AG09319 (cell line): ENCODE measurements around the gene SEC24D.

Experiments
- DNase-seq: peaks from one replicate; pipeline ENCODE4 v3.0.0-alpha.2; 2010; ENCODE audit warnings: low read depth; ENCODE audit errors: extremely low read depth
- TF ChIP-seq, protein P1 (sequence below): IDR thresholded peaks from 2 replicates; pipeline ENCODE4 v1.5.1; 2011; ENCODE audit warnings: low read depth, mild to moderate bottlenecking, inconsistent platforms, low read length, moderate library complexity

Gene SEC24D

DNA sequence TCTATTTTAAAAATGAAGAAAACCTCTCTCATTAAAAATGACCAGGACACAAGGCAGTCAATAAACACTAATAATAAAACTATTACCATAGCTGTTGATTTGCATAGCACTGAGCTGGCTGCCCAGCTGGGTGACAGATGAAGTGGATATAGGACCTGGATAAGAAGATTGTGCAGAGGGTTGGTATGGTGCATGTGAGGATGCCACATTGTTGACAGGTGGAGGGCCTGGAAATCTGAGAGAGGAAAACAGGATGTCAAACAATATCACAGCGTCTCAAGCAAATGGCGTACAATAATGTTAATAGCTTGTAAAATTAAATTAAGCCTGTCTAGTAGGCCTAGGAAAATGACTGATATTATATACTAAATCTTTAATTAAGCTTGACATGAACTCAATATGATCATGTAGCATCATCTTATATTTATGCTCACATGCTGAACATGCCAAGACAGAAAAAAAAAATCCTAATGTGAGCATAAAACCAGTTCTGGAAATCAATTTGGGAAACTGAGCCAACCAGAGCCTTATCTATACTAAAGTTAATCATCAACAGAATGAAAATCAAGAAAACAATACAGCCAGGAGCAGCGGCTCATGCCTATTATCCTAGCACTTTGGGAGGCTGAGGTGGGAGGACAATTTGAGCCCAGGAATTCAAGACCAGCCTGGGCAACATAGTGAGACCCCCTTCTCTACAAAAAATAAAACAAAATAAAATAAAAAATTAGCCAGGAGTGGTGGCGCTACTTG, 18.6 kb downstream of the SEC24D start:
- DNase-seq: no peak
- TF ChIP-seq, protein P1, sequence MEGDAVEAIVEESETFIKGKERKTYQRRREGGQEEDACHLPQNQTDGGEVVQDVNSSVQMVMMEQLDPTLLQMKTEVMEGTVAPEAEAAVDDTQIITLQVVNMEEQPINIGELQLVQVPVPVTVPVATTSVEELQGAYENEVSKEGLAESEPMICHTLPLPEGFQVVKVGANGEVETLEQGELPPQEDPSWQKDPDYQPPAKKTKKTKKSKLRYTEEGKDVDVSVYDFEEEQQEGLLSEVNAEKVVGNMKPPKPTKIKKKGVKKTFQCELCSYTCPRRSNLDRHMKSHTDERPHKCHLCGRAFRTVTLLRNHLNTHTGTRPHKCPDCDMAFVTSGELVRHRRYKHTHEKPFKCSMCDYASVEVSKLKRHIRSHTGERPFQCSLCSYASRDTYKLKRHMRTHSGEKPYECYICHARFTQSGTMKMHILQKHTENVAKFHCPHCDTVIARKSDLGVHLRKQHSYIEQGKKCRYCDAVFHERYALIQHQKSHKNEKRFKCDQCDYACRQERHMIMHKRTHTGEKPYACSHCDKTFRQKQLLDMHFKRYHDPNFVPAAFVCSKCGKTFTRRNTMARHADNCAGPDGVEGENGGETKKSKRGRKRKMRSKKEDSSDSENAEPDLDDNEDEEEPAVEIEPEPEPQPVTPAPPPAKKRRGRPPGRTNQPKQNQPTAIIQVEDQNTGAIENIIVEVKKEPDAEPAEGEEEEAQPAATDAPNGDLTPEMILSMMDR: no peak

DNA sequence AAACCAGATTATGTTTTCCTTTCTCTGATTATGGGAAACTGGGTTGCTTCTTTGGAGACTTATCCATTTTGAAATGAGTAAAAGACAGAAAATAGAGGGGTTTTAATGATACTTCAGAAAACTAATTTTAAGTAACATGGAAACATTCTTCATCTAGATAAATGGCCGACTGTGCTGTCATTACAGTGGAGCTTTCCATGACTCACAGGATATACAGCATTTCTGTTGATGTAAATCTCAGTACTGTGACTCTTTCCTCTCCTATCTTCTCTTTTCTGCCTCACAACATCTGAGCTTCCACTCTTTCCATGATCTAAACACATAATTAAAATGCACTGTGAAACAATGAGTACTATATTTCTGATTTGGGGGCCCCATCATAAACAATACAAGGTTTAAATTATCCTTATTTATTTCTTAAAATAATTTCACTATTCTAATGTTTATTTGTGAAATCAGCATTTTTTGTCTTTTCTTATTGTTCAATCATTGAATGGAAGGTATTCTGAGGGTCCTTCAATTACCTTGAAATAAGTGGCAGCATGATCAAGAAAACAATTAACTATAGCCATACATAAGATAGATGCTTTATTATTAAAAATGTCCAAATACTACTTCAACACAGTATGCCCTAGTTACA, 19.3 kb downstream of the SEC24D start:
- DNase-seq: no peak
- TF ChIP-seq, protein P1: no peak

DNA sequence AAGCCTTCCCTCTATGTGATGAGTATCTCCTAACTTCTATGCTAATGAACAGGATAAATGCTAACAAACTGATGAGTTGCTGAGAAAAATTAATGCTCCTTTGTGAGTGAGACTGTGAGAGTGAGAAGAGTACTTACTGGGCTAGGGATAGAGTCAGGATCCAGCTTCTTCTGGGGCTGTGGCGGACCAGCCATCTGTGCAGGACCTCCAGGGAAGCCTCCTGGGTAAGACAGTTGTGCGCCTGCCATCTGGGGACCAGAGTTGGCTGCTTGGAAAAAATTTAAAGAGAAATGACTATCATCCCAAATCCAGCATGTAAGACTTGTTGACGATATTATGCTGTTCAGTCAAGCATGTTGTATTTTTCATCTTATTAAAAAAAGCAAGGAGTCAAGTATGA, 21.0 kb downstream of the SEC24D start:
- DNase-seq: no peak
- TF ChIP-seq, protein P1: no peak

DNA sequence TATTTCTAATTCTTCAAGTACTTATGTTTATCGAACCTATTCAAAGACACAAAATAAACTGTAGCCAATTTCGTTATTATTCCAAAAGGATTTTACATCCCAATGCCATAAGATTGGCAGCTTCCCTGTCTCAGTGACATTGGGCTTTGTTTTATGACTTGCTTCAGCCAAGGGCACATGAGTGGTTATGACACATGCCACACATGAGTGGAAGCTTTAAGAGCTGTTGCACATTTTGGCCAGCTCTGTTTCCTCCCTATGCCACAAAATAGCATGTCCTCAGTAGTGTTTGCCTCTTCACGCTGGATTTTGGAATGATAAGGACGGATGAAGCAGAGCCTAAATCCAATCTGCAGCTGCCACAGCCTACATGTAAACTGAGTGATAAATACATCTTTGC, 21.9 kb downstream of the SEC24D start:
- TF ChIP-seq, protein P1: no peak
- no peak for DNase-seq

DNA sequence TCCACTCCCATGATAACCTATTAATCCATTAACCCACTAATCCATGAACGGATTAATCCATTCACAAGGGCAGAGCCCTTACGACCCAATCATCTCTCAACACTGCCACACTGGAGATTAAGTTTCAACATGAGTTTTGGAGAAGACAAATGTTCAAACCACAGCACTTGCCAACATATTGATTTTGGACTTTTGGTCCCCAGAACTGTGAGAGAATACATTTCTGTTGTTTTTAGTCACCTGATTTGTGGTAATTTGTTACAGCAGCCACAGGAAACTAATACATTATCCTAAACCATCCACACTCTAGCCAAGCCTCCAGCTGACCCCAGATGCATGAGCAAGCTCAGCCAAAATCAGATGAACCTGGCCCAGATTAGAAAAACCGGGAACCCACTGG, 22.4 kb downstream of the SEC24D start:
- no peak for DNase-seq
- TF ChIP-seq, protein P1: no peak

DNA sequence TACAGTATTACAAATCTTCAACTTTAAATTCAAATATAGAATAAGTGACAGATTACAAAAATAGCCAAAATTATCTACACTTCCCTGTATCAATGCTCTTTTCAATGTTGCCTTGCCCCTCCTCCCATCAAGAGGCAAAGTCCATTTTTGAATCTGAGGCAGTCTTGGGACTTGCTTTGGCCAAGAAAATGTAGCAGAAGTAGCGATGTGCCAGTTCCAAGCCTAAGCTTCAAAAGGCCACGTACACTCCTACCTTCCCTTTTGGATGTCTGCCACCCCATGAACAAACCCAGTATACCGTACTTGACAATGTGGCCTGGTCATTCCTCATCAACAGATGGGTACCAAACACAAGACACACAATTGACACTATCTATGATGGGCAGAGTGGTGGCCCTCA, 24.1 kb downstream of the SEC24D start:
- TF ChIP-seq, protein P1: no peak
- no peak for DNase-seq

DNA sequence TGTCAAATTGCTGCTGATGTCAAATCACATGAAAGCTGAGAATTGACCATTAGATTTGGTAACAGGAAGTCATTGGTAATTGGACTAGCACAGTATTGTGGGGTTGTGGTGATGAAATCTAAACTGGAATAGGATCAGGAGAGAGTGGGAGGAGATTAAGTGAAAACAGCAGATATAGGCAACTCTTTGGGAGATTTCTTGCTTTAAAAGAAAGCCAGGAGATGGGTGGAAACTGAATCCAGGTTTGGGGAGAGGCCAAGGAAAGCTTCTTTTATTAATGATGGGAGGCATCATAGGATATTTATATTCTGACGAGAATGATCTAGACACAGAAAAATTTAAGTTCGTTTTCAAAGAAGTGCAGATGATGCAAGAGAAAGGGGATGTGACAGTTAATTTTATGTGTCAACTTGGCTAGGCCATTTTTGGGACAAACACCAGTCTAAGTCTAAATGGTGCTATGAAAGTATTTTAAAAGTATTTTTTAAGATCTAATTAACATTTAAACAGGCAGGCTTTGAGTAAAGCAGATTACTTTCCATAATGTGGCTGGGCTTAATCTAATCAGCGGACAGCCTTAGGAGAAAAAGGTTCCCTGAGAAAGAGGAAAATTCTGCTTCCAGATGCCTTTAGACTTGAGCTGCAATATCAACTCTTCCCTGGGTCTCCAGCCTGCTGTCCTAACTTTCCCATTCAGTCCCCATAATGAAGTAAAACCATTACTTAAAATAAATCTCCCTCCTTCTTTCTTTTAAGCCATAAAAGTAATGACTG, 24.7 kb downstream of the SEC24D start:
- TF ChIP-seq, protein P1: no peak
- peak; percentile 81 for DNase-seq
